Colonic mucosa (tissue), 4 donors: ENCODE results near the gene LYPLA2. TPM values are rescaled to one million over a fixed set of nuclear protein-coding genes. Genes with fewer than 3 reads are reported as not detected.
A peak's percentile ranks its signal among the peaks of the same experiment; 100 is the strongest.
"Not testable (repeated sequence)": the region's sequence is repeated elsewhere in the genome, so short reads cannot be mapped to it uniquely, and the experiment has no call there.

Experiments used
- DNase-seq: peaks from one replicate; pipeline ENCODE4 v3.0.0-alpha.2; 2020
- H3K27ac ChIP-seq: fragments of 200-600 bp; one replicate; pipeline ENCODE4 v1.8.0; 2021
- H3K27me3 ChIP-seq: fragments of 200-600 bp; one replicate; pipeline ENCODE4 v1.8.0; 2021
- H3K36me3 ChIP-seq: fragments of 200-600 bp; one replicate; pipeline ENCODE4 v1.8.0; 2021
- H3K4me1 ChIP-seq: fragments of 200-600 bp; one replicate; pipeline ENCODE4 v1.8.0; 2021; ENCODE audit warnings: mild to moderate bottlenecking
- H3K4me3 ChIP-seq: fragments of 200-600 bp; one replicate; pipeline ENCODE4 v1.8.0; 2021
- H3K9ac ChIP-seq, 2 donors: one replicate each; pipeline ENCODE4 v1.7.0; 2013; ENCODE audit warnings: control low read depth in 2 of 2, low read depth in 2 of 2, low read length in 2 of 2
- H3K9me3 ChIP-seq: fragments of 200-600 bp; one replicate; pipeline ENCODE4 v1.8.0; 2021
- intact Hi-C: fragments of 100-400 bp; cut with DNase I; formaldehyde crosslinking; loops from one replicate; pipeline ENCODE4 v1.14.1; 2022
- total RNA-seq, 2 donors: library from RNA; stranded (reverse); fragmentation: NEBNext Ultra II Directional in 1 of 2; extraction: Animal tissue kit (Norgen Biotek cat#: 25700) in 1 of 2; gene quantifications; one replicate each; pipeline ENCODE4 v1.2.1, GENCODE V29; 2021
- TF ChIP-seq, protein P1 (sequence below): fragments of 200-600 bp; IDR thresholded peaks from one replicate; pipeline ENCODE4 v1.8.0; 2022; ENCODE audit warnings: antibody characterized with exemption, mild to moderate bottlenecking
- donor health status: healthy.
- donor health status: DM: no; HTN: no; CAD: no.
- donor health status: DM: no; HTN: no; CAD: no.

Gene LYPLA2
- total RNA-seq, 2 donors from 2014 or later = 76.3 to 93.7 TPM

DNA sequence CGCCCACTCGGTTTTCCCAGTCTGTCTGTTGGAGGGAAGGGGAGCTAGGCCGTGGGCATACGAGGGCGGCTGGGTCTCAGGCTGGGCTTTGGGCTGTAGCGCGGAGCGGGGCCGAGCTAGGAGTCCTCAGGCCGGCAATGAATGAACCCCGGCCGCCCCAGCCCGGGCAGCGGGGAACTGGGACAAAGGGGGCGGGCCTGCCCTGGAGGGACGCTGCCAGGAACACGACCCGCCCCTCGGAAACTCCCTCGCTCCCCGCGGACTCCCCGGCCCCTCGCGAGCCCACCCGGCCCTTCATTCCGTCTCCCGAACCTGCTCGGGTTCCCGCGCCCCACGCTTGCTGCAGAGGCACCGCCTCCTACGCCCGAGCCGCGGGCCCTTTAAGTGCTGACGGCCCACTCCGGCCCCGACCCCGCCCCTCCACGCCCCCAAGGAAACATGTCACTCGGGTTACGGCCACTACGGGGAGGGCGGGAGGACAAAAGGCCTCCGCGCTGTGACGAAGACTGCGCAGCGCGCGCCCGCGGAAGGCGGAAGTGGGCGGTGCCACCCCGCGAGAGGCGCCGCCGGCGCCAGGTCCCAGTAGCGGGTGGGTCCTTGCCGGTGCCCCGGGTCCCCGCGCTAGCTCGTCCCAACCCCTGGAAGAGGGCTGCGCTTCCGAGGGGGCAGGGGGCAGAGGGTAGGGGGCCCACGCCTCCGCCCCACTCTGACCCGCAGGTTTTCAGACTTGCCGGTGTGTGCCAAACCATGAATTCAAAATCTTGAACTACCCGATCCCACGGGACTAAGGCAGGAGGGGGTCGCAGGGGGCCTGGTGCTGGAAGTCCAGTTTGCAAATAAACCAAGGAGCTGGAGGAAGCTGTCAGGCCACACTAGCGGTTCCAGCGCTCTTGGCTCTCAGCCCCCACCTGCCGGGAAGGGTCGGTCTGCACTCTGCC lies 9.7 kb downstream of the LYPLA2 start, which contains the start of gene GALE:
GALE (minus strand) TSS at position 355 of the 938 bp plus-strand sequence. CDS start 1,747 bp downstream, outside the sequence.
- TF ChIP-seq, protein P1, sequence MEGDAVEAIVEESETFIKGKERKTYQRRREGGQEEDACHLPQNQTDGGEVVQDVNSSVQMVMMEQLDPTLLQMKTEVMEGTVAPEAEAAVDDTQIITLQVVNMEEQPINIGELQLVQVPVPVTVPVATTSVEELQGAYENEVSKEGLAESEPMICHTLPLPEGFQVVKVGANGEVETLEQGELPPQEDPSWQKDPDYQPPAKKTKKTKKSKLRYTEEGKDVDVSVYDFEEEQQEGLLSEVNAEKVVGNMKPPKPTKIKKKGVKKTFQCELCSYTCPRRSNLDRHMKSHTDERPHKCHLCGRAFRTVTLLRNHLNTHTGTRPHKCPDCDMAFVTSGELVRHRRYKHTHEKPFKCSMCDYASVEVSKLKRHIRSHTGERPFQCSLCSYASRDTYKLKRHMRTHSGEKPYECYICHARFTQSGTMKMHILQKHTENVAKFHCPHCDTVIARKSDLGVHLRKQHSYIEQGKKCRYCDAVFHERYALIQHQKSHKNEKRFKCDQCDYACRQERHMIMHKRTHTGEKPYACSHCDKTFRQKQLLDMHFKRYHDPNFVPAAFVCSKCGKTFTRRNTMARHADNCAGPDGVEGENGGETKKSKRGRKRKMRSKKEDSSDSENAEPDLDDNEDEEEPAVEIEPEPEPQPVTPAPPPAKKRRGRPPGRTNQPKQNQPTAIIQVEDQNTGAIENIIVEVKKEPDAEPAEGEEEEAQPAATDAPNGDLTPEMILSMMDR = no peak
- H3K4me3 ChIP-seq = peak within 1 kb of the TSS; percentile 76
- H3K27me3 ChIP-seq = no peaks in the 10 kb centered on the region
- H3K9me3 ChIP-seq = no peaks in the 10 kb centered on the region
- H3K4me1 ChIP-seq = peaks cover 6% of the 10 kb centered on the region
- peak within 1 kb of the TSS; percentile 85 to 93 for H3K9ac ChIP-seq
- intact Hi-C loops = no loop called here
- H3K27ac ChIP-seq = peak within 1 kb of the TSS; percentile 88
- peaks cover 9% of the 10 kb centered on the region for H3K36me3 ChIP-seq
- DNase-seq = peak; percentile 99

DNA sequence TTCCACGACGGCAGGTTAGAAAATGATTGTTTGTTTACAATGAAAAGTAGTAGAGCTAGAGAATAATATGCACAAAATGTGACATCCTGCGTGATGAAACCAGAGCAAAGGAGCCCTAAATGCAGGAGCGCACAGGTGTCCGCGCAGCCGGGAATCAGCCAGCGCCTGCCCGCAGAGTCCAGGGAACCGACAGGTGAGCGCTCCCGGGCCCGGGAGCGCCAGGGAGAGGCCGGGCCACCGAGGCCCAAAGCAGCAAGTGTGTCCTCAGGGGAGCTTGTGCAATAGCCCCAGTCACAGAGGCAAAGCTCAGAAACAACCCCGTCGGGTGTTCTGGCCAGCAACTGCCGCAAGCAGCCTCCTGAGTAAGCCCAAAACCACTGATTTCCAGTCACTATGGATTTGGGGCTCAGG lies 10.4 kb downstream of the LYPLA2 start:
- H3K27ac ChIP-seq = peak overlapping the region; percentile 88
- no peaks in the 10 kb centered on the region for H3K27me3 ChIP-seq
- H3K4me1 ChIP-seq = peaks cover 6% of the 10 kb centered on the region
- TF ChIP-seq, protein P1 = no peak
- peak overlapping the region; percentile 76 for H3K4me3 ChIP-seq
- H3K9ac ChIP-seq = peak overlapping the region; percentile 85 to 93
- DNase-seq = no peak
- intact Hi-C loops = no loop called here
- H3K36me3 ChIP-seq = peaks cover 6% of the 10 kb centered on the region
- no peaks in the 10 kb centered on the region for H3K9me3 ChIP-seq

DNA sequence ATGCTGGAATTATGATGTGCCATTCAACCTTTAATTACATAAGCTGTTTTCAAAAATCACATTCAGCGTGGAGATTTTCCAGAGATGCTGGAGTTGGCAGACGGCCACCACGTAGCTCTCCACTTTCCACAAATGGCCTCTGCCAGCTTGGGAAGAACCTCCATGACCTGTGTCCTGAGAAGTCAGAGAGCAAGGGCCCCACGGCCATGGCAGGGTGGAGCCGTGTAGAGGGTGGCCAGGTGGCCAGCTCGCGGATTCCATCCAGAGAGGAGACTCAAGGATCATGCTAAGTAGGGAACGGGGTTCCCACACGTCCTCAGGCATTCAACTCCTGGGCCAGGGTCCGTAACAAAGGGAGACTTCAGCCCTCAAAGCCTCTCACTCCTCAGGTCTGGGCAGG lies 10.9 kb downstream of the LYPLA2 start:
- Histone ChIP-seq H3K4me1 (peaks cover 6% of the 10 kb centered on the region), H3K36me3 (peaks cover 6% of the 10 kb centered on the region), H3K27ac (no peak overlapping the region), H3K9me3 (no peaks in the 10 kb centered on the region), H3K4me3 (no peak overlapping the region), H3K9ac (peak overlapping the region in 1 of 2 donors; percentile 85), H3K27me3 (no peaks in the 10 kb centered on the region)
- TF ChIP-seq, protein P1 = no peak
- intact Hi-C loops = no loop called here
- DNase-seq = no peak

DNA sequence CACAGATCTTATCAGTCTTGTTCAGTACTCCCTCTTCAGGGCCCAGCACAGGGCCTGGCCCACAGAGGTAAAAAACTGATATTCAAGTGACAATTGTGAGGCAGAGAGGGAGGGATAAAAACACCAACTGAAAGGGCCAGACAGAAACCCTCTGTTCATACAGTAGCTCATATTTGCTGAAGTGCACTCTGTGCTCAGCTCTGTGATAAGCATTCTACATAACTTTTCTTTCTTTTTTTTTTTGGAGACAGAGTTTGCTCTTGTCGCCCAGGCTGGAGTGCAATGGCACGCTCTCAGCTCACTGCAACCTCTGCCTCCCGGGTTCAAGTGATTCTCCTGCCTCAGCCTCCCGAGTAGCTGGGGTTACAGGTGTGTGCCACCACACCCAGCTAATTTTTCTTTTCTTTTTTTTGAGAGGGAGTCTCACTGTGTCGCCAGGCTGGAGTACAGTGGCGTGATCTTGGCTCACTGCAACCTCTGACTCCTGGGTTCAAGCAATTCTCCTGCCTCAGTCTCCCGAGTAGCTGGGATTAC lies 11.9 kb downstream of the LYPLA2 start:
- H3K9ac ChIP-seq, H3K27ac ChIP-seq, intact Hi-C loops, H3K4me1 ChIP-seq, H3K4me3 ChIP-seq, H3K27me3 ChIP-seq, H3K9me3 ChIP-seq, DNase-seq, H3K36me3 ChIP-seq: not testable (repeated sequence)

DNA sequence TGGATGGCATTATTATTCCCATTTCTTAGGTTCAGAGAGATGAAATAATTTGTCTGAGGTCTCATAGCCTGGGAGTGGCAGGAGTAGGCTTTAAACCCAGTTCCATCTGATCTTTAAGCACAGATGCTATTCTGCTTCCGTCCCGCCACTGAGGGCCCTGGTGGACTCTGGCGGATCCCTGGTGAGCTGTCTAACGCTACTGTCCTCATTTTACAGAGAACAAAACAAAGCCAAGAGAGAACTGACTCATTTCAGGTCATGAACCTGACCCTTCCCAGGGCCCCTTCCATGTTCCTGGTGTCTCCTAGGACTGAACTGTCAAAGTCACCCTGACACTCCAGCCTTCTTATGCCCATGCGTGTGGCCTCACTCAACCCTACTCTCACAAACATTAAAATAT lies 12.7 kb downstream of the LYPLA2 start:
- no peak for DNase-seq
- H3K9ac ChIP-seq = no peak overlapping the region
- TF ChIP-seq, protein P1 = no peak
- no peaks in the 10 kb centered on the region for H3K27me3 ChIP-seq
- no peaks in the 10 kb centered on the region for H3K9me3 ChIP-seq
- no peak overlapping the region for H3K27ac ChIP-seq
- H3K4me3 ChIP-seq = no peak overlapping the region
- peaks cover 6% of the 10 kb centered on the region for H3K36me3 ChIP-seq
- H3K4me1 ChIP-seq = peaks cover 6% of the 10 kb centered on the region
- intact Hi-C loops = no loop called here
